GM12873 (cell line): ENCODE measurements around the gene TAC4.

Source experiments
- TF ChIP-seq, protein P1 (sequence below): IDR thresholded peaks from 2 replicates; pipeline ENCODE4 v1.5.1; 2012; ENCODE audit warnings: low read depth, mild to moderate bottlenecking, moderate library complexity, low read length, control low read depth; ENCODE audit not compliant: insufficient read depth; ENCODE audit errors: missing control alignments

The TAC4 gene

GRCh38 chr17:49842371-49842770 lies 5.5 kb downstream of the TAC4 start:
- TF ChIP-seq, protein P1, sequence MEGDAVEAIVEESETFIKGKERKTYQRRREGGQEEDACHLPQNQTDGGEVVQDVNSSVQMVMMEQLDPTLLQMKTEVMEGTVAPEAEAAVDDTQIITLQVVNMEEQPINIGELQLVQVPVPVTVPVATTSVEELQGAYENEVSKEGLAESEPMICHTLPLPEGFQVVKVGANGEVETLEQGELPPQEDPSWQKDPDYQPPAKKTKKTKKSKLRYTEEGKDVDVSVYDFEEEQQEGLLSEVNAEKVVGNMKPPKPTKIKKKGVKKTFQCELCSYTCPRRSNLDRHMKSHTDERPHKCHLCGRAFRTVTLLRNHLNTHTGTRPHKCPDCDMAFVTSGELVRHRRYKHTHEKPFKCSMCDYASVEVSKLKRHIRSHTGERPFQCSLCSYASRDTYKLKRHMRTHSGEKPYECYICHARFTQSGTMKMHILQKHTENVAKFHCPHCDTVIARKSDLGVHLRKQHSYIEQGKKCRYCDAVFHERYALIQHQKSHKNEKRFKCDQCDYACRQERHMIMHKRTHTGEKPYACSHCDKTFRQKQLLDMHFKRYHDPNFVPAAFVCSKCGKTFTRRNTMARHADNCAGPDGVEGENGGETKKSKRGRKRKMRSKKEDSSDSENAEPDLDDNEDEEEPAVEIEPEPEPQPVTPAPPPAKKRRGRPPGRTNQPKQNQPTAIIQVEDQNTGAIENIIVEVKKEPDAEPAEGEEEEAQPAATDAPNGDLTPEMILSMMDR: no peak

DNA sequence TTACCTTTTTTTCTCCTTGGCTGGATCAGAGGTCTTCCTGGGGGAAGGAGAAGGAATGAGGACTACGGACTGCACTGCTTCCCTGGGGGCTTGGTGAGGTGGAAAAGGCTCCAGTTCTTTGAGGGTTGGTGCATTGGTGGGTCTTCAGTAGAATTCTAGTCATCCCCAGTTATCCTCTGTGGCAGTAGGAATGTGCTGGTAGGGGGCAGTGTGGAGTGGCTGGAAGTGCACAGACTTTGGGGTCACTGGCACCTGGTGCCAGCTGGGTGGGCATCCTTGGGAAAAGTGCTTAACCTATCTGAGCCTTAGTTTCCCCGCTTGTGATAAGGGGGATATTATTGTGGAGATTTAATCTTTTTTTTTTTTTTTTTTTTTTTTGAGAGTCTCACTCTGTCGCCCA lies 6.3 kb downstream of the TAC4 start:
- TF ChIP-seq, protein P1: no peak

GRCh38 chr17:49839455-49839854 lies 8.4 kb downstream of the TAC4 start:
- TF ChIP-seq, protein P1: no peak

DNA sequence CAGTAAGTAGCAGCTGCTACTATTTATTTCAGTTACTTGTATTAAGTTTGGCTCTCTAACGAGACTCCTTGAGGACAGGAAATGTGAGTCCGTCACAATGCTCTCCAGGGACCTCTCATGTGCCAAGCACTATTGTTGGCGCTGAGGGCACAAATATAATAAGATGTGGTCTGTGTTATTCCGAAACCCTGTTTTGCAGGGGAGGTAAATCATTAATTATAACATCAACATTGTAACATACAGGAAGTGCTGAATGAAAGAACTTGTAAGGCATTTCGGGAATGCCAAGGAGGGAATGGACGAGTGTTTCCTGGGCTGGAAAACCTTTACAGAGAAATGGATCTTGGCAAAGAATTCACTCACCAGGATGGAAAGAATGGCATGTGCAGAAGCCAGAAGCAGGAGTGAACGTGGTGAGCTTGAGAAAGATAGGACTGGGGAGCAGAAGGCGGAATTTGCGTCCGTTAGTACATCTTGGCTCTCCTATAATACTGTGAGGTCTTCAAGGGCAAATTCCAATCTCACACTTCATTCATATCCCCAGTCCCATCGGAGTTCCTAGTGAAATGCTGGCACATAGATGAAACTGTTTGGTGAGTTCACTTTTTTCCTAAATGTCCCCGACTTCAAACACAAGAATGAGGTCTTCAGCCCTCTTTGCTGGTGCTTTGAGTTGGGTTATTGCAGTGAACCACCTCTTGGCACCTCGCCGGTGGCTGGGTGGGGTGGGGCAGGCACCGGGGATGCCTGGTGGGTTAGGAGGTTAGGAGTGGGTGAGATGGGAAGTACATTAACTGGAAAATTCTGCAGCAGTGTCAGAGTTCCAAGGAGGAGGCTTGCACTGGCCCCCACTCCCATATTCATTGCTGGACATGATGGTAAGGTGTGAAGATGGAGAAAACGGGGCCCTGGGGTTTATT lies 11.5 kb downstream of the TAC4 start:
- TF ChIP-seq, protein P1: no peak

DNA sequence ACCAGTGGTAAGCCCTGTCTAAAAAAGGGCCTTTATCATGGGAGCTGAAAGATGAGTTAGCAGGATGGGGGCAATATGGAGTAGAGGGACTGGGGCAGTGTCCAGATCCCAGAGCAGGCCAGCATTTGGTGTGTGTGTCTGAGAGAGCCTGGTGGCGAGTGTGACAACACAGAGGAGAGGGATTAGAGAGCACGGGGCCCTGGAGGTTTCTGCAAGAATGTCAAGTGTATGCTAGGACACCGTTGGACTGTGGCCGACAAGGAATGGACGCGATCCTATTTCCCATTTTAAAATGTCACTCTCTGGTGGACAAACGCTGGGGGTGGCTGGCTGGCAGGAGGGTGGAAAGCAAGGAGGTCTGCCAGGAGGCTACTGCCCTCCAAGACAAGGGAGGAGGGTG lies 12.4 kb downstream of the TAC4 start:
- TF ChIP-seq, protein P1: no peak

DNA sequence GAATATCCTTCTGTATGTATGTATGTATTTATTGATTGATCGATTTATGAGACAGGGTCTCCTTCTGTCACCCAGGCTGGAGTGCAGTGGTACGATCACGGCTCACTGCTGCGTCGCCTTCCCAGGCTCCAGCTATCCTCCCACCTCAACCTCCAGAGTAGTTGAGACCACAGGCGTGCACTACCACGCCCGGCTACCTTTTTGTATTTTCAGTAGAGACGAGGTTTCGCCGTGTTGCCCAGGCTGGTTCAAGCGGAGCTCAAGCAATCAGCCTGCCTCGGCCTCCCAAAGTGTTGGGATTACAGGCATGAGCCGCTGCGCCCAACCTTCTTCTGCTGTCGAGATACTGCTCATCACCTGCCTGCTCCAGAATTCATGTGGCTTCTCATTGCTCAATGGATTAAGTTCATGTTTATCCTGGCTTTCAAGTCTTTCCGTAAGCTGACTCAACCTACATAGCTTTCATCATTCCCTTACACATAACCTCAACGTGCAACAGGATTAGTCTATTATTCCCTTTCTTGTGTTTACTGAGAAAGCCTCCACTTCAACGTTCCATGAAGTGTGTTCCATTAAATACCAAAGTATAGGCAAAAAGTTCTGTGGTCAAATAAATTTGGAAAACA lies 13.6 kb downstream of the TAC4 start:
- TF ChIP-seq, protein P1: no peak

- TF ChIP-seq, protein P1: no peak
Measured at GRCh38 chr17:49832840-49833599, 14.8 kb downstream of the TAC4 start.
